ENCODE measurements around the gene GALNT8. TPM values are rescaled to one million over a fixed set of nuclear protein-coding genes. Genes with fewer than 3 reads are reported as not detected.

Gene GALNT8, protein sequence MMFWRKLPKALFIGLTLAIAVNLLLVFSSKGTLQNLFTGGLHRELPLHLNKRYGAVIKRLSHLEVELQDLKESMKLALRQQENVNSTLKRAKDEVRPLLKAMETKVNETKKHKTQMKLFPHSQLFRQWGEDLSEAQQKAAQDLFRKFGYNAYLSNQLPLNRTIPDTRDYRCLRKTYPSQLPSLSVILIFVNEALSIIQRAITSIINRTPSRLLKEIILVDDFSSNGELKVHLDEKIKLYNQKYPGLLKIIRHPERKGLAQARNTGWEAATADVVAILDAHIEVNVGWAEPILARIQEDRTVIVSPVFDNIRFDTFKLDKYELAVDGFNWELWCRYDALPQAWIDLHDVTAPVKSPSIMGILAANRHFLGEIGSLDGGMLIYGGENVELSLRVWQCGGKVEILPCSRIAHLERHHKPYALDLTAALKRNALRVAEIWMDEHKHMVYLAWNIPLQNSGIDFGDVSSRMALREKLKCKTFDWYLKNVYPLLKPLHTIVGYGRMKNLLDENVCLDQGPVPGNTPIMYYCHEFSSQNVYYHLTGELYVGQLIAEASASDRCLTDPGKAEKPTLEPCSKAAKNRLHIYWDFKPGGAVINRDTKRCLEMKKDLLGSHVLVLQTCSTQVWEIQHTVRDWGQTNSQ
- total RNA-seq, result under 1 TPM in 1 of 2 experiments, not detected in 1; 0.08 TPM

DNA sequence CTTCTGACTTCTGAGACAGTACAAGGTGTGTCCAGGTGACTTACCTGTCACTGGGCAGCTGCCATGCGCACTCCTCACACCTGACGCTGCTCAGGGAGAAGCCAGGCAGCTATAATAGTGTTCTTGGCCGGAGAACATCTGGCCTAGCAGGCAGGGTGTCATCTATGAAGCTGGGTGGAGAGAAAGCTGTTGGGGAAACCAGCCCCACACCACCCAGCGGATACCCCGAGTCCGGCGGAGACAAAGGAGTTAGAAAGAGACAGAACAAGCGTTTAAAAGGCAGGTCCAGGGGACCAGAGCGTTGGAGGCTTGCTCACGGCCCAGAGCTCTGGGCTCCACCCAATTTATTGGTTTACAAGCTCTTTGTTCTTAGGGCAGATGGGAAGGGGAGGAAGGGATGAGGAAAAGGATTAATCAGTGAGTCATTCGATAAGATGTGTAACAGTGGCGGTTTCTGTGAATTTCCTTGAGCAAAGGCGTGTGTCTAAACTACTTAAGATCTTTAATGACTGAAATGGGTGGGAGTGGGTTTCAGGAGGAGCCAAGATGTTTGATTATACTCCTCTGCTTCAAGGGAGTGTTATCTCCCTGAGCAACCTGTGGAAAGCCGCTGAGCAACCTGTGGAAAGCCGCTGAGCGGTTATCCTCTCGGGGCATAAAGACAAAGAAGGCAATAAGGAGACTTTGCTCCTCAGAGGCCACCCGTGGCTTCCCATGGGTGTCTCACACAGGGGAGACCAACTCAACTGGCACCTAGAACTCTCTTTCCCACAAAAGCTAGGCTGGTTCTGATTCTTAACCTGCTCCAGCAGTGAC lies at the start of gene GALNT8:
TSS of gene GALNT8 (plus strand) at position 580 of the 816 bp plus-strand sequence. CDS start 278 bp downstream, outside the sequence.
- H3K36me3 Mint-ChIP-seq, result no peaks in the 10 kb centered on the region
- no peak within 1 kb of the TSS for H3K4me3 Mint-ChIP-seq
- H3K27ac Mint-ChIP-seq, result no peak within 1 kb of the TSS
- no peaks in the 10 kb centered on the region for H3K9me3 Mint-ChIP-seq
- no peaks in the 10 kb centered on the region for H3K4me1 Mint-ChIP-seq
- DNase-seq, result no peak
- H3K27me3 Mint-ChIP-seq, result peaks cover 27% of the 10 kb centered on the region

GRCh38 chr12:4679711-4680110 lies 40.5 kb upstream of the GALNT8 start:
- H3K27ac Mint-ChIP-seq, result no peak overlapping the region
- DNase-seq, result no peak
- no peak overlapping the region for H3K4me3 Mint-ChIP-seq
- H3K27me3 Mint-ChIP-seq, result no peaks in the 10 kb centered on the region
- H3K36me3 Mint-ChIP-seq, result peaks cover 35% of the 10 kb centered on the region
- H3K4me1 Mint-ChIP-seq, result no peaks in the 10 kb centered on the region
- no peaks in the 10 kb centered on the region for H3K9me3 Mint-ChIP-seq

DNA sequence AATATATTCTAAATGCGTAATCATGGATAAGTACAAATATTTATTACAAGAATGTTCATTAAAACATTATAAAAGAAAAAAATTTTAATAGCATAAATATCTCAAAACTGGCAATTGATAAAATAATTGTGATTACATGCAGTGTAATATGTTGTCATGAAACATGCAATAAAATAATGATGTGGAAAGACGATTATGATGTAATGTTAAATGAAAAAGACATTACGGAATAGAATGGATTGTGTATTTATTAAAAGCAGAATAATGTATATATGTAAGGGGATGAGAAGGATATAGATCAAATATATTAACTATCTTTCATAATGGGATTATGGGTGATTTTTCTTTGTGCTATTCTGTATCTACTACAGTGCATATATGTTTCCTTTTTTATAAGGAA lies 38.5 kb upstream of the GALNT8 start:
- Mint-ChIP-seq H3K4me3 (no peak overlapping the region), H3K36me3 (peaks cover 38% of the 10 kb centered on the region), H3K27ac (no peak overlapping the region), H3K27me3 (no peaks in the 10 kb centered on the region), H3K9me3 (no peaks in the 10 kb centered on the region), H3K4me1 (no peaks in the 10 kb centered on the region)
- no peak for DNase-seq

- no peak for DNase-seq
- H3K27ac Mint-ChIP-seq, result no peak overlapping the region
Observed at GRCh38 chr12:4685317-4685716, 34.9 kb upstream of the GALNT8 start.

GRCh38 chr12:4690760-4691159 lies 29.4 kb upstream of the GALNT8 start:
- peaks cover 49% of the 10 kb centered on the region for H3K36me3 Mint-ChIP-seq
- no peaks in the 10 kb centered on the region for H3K27me3 Mint-ChIP-seq
- no peak overlapping the region for H3K27ac Mint-ChIP-seq
- H3K9me3 Mint-ChIP-seq, result no peaks in the 10 kb centered on the region
- no peaks in the 10 kb centered on the region for H3K4me1 Mint-ChIP-seq
- DNase-seq, result no peak
- no peak overlapping the region for H3K4me3 Mint-ChIP-seq

More at GRCh38 chr12:4685317-4685716, 34.9 kb upstream of the GALNT8 start:
- no peaks in the 10 kb centered on the region for H3K27me3 Mint-ChIP-seq
- no peaks in the 10 kb centered on the region for H3K9me3 Mint-ChIP-seq
- no peaks in the 10 kb centered on the region for H3K4me1 Mint-ChIP-seq
- H3K36me3 Mint-ChIP-seq, result peaks cover 54% of the 10 kb centered on the region
- H3K4me3 Mint-ChIP-seq, result no peak overlapping the region

DNA sequence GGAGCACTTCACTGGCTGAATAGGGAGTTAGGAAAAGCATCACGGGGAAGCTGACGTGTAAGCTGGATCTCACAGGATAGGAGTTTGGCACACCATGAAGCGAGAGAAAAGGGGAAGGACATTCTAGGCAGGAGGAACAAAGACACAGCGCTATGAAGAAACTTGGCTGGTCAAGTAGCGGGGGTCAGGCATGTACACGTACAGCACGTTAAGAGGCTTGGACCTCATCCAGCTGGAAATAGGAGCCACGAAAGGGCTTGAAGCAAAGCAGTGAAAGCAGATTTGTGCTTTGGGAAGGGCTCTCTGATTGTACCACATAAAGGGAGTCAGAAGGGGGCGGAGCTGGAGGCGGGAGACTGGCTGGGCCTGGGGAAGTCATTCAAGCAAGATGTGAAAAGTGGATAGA lies 19.6 kb upstream of the GALNT8 start:
- peaks cover 4% of the 10 kb centered on the region for H3K4me1 Mint-ChIP-seq
- H3K27ac Mint-ChIP-seq, result no peak overlapping the region

DNA sequence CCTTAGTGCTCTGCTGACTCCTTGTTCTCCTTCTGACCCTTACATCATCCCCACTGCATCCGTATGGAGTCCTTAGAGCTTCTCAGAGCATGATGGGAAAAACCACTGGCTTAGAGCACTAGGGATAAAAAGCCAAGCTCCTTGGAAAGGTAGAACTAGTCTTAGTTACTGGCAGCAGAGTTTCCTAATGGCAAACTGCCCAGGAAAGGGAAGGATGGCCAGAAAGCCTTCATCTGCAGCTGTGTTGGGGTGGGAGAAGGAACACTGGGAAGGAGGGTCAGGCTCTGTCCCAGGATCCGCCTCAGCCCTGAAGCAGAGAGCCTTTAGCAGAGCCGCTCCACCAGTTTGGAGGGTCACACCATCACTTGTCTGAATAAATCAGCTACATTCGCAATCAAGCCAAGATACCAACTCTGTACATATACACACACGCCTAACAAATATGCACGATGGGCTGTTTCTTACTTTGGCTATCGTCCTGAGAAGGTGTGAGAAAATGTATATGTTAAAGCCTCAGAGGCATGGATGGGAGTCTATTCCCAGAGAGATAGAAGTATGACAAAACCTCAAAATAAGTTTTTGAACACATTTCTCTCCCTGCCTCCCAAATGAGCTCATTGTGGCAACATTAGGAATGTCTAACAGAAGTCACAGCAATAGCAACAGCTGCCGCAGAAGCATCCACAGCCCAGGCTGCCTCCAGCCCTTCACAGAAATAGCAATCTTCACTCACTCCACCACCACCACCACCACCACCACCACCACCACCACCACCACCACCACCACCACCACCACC lies 18.6 kb upstream of the GALNT8 start:
- Mint-ChIP-seq H3K4me3 (no peak overlapping the region), H3K27ac (no peak overlapping the region), H3K27me3 (peaks cover 3% of the 10 kb centered on the region), H3K4me1 (peaks cover 4% of the 10 kb centered on the region), H3K9me3 (peaks cover 2% of the 10 kb centered on the region), H3K36me3 (peaks cover 19% of the 10 kb centered on the region)
- no peak for DNase-seq

More for the DNA sequence above, 19.6 kb upstream of the GALNT8 start:
- H3K9me3 Mint-ChIP-seq, result no peaks in the 10 kb centered on the region
- H3K4me3 Mint-ChIP-seq, result no peak overlapping the region
- H3K36me3 Mint-ChIP-seq, result peaks cover 20% of the 10 kb centered on the region
- no peak for DNase-seq
- H3K27me3 Mint-ChIP-seq, result no peaks in the 10 kb centered on the region

DNA sequence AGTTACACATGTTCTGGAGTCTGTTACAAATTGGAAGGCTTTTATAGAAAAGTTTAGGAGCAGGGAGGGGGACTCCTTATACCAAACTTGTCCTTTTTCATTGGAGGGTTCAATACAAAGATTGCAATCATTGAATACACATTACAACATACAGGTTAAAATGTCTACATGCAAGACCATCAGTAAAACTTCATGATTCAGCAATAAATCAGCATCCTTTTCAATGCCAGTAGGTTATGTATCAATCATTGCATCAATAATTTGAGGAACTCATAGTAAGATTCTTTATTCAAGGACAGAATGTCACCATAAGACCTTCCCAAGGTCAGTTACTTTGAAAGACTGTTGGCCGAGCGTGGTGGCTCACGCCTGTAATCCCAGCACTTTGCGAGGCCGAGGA lies 16.5 kb upstream of the GALNT8 start:
- peaks cover 2% of the 10 kb centered on the region for H3K9me3 Mint-ChIP-seq
- no peak overlapping the region for H3K4me3 Mint-ChIP-seq
- H3K27me3 Mint-ChIP-seq, result peaks cover 17% of the 10 kb centered on the region
- peaks cover 14% of the 10 kb centered on the region for H3K36me3 Mint-ChIP-seq
- peaks cover 4% of the 10 kb centered on the region for H3K4me1 Mint-ChIP-seq
- no peak for DNase-seq
- no peak overlapping the region for H3K27ac Mint-ChIP-seq

GRCh38 chr12:4705824-4706223 lies 14.4 kb upstream of the GALNT8 start:
- Mint-ChIP-seq H3K9me3 (peaks cover 2% of the 10 kb centered on the region), H3K36me3 (peaks cover 2% of the 10 kb centered on the region), H3K4me1 (peaks cover 4% of the 10 kb centered on the region), H3K27me3 (peaks cover 26% of the 10 kb centered on the region), H3K4me3 (no peak overlapping the region), H3K27ac (no peak overlapping the region)
- no peak for DNase-seq

DNA sequence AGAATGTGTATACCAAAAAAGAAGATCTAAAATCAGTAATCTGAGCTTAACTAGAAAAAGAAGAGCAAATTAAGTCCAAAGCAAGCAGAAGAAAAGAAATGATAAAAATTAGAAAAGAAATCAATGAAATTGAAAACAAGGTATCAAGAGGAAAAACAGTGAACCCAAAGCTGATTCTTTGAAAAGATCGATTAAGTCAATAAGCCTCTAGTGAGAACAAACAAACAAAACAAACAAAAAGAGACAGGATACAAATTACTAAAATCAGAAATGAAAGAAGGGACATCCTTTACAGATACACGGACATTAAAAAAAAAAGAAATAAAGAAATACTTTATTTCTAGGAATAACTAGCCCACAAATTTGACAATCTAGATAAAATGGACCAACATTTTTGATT lies 12.9 kb upstream of the GALNT8 start:
- DNase-seq, result no peak
- peaks cover 4% of the 10 kb centered on the region for H3K4me1 Mint-ChIP-seq
- H3K27me3 Mint-ChIP-seq, result peaks cover 26% of the 10 kb centered on the region
- H3K27ac Mint-ChIP-seq, result no peak overlapping the region
- H3K4me3 Mint-ChIP-seq, result no peak overlapping the region
- H3K36me3 Mint-ChIP-seq, result no peaks in the 10 kb centered on the region
- H3K9me3 Mint-ChIP-seq, result peaks cover 2% of the 10 kb centered on the region

- H3K9me3 Mint-ChIP-seq, result peaks cover 2% of the 10 kb centered on the region
- H3K36me3 Mint-ChIP-seq, result no peaks in the 10 kb centered on the region
- no peak overlapping the region for H3K4me3 Mint-ChIP-seq
- H3K27ac Mint-ChIP-seq, result no peak overlapping the region
- no peak for DNase-seq
- peaks cover 4% of the 10 kb centered on the region for H3K4me1 Mint-ChIP-seq
- peaks cover 26% of the 10 kb centered on the region for H3K27me3 Mint-ChIP-seq
Observed at GRCh38 chr12:4710113-4710512, 10.1 kb upstream of the GALNT8 start.

- no peak for DNase-seq
- H3K36me3 Mint-ChIP-seq, result no peaks in the 10 kb centered on the region
- peaks cover 7% of the 10 kb centered on the region for H3K27me3 Mint-ChIP-seq
- H3K9me3 Mint-ChIP-seq, result no peaks in the 10 kb centered on the region
- H3K27ac Mint-ChIP-seq, result no peak overlapping the region
- no peak overlapping the region for H3K4me3 Mint-ChIP-seq
- no peaks in the 10 kb centered on the region for H3K4me1 Mint-ChIP-seq
Observed at GRCh38 chr12:4714879-4715278, 5.3 kb upstream of the GALNT8 start.

DNA sequence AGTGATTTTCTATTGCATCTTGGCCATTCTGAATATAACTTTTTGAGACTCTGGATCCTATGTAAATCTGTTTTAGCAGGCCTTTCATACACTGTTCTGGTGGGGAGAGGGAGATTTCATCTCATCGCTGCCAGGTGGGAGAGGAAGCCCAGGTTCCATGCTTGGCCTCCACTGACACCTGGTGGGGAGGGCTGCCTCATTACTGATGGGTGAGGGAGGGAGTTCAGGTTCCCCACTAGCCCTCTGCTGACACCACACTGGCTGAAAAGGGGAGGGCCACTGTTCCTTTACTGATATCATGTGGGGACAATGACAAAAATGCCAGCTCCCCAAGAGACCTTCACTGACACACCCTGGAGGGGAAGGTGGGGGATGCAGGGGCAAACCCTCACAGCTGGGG lies 2.4 kb upstream of the GALNT8 start:
- no peaks in the 10 kb centered on the region for H3K9me3 Mint-ChIP-seq
- no peak overlapping the region for H3K27ac Mint-ChIP-seq
- no peak overlapping the region for H3K4me3 Mint-ChIP-seq
- H3K27me3 Mint-ChIP-seq, result peaks cover 25% of the 10 kb centered on the region
- no peaks in the 10 kb centered on the region for H3K36me3 Mint-ChIP-seq
- no peak for DNase-seq
- H3K4me1 Mint-ChIP-seq, result no peaks in the 10 kb centered on the region

GRCh38 chr12:4720637-4720995 lies 416 bp downstream of the GALNT8 start:
- no peaks in the 10 kb centered on the region for H3K4me1 Mint-ChIP-seq
- peaks cover 27% of the 10 kb centered on the region for H3K27me3 Mint-ChIP-seq
- no peaks in the 10 kb centered on the region for H3K36me3 Mint-ChIP-seq
- H3K4me3 Mint-ChIP-seq, result no peak overlapping the region
- H3K27ac Mint-ChIP-seq, result no peak overlapping the region
- H3K9me3 Mint-ChIP-seq, result no peaks in the 10 kb centered on the region
- DNase-seq, result no peak
